Glutamatergic neuron (in vitro differentiated cells): ENCODE measurements around the gene RPUSD3. TPM values are rescaled to one million over a fixed set of nuclear protein-coding genes. Genes with fewer than 3 reads are reported as not detected.
A peak's percentile ranks its signal among the peaks of the same experiment; 100 is the strongest.

Experiments
- DNase-seq: peaks from one replicate; pipeline ENCODE4 v3.0.0; 2022
- H3K27ac Mint-ChIP-seq: one replicate; pipeline ENCODE4 v1.8.0; 2020; ENCODE audit warnings: mild to moderate bottlenecking, mixed read lengths, inconsistent platforms; ENCODE audit not compliant: unreplicated experiment
- H3K27me3 Mint-ChIP-seq: one replicate; pipeline ENCODE4 v1.8.0; 2020; ENCODE audit warnings: mild to moderate bottlenecking, moderate library complexity, mixed read lengths, inconsistent platforms; ENCODE audit not compliant: unreplicated experiment
- H3K36me3 Mint-ChIP-seq: one replicate; pipeline ENCODE4 v1.8.0; 2020; ENCODE audit warnings: mild to moderate bottlenecking, mixed read lengths, inconsistent platforms; ENCODE audit not compliant: unreplicated experiment
- H3K4me1 Mint-ChIP-seq: one replicate; pipeline ENCODE4 v1.8.0; 2020; ENCODE audit warnings: mild to moderate bottlenecking, low read depth, mixed read lengths, inconsistent platforms; ENCODE audit not compliant: unreplicated experiment
- H3K4me3 Mint-ChIP-seq: one replicate; pipeline ENCODE4 v1.8.0; 2020; ENCODE audit warnings: mild to moderate bottlenecking, mixed read lengths, inconsistent platforms; ENCODE audit not compliant: unreplicated experiment
- H3K9me3 Mint-ChIP-seq: one replicate; pipeline ENCODE4 v1.8.0; 2020; ENCODE audit warnings: mild to moderate bottlenecking, moderate library complexity, mixed read lengths, inconsistent platforms; ENCODE audit not compliant: unreplicated experiment
- total RNA-seq: library from RNA; stranded (reverse); fragmentation: NEBNext Ultra II Directional; extraction: Animal tissue kit (Norgen Biotek cat#: 25700); gene quantifications from one replicate; pipeline ENCODE4 v1.2.1, GENCODE V29; 2021; ENCODE audit not compliant: unreplicated experiment
- TF ChIP-seq, protein P1 (sequence below): fragments of 200-600 bp; sonication (generic); IDR thresholded peaks from one replicate; pipeline ENCODE4 v1.5.0; 2021; ENCODE audit not compliant: partially characterized antibody, unreplicated experiment

RPUSD3 gene
- total RNA-seq, 1 donor from 2014 or later, result 81.7 TPM

DNA sequence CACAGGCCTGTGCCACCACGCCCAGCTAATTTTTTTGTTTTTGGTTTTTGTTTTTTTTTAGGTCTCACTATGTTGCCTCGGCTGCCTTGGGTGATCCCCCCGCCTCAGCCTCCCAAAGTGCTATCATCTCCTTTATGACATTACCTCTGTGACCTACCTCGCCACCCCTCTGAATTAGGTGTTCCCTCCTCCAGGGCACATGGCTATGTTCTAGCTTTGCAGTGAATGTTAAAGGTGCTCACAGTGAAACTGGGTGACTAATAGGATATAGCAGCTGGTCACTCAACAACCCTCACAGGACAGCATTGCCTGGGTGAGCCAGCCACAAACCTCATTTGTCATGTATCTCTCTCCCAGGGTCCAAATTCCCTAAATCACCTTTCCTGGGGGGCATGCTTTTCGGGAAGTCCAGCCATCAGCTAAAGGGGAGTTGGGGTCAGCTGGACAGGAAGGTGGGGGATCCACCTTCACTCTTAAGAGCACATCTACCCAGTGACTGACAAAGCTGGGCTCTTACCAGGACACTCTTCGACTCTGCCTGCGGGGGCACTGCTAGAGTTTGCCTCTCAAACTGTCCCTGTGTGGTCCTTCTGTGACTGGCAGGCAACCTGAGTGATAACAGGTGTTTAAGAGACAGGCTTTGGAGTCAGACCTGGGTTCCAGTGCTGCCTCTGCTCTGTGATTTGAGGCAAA is 35.3 kb downstream of the RPUSD3 start:
- DNase-seq, result peak; percentile 65
- TF ChIP-seq, protein P1, sequence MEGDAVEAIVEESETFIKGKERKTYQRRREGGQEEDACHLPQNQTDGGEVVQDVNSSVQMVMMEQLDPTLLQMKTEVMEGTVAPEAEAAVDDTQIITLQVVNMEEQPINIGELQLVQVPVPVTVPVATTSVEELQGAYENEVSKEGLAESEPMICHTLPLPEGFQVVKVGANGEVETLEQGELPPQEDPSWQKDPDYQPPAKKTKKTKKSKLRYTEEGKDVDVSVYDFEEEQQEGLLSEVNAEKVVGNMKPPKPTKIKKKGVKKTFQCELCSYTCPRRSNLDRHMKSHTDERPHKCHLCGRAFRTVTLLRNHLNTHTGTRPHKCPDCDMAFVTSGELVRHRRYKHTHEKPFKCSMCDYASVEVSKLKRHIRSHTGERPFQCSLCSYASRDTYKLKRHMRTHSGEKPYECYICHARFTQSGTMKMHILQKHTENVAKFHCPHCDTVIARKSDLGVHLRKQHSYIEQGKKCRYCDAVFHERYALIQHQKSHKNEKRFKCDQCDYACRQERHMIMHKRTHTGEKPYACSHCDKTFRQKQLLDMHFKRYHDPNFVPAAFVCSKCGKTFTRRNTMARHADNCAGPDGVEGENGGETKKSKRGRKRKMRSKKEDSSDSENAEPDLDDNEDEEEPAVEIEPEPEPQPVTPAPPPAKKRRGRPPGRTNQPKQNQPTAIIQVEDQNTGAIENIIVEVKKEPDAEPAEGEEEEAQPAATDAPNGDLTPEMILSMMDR, result peak; percentile 28
- H3K4me3 Mint-ChIP-seq, result no peak overlapping the region
- peaks cover 8% of the 10 kb centered on the region for H3K9me3 Mint-ChIP-seq
- peaks cover 11% of the 10 kb centered on the region for H3K36me3 Mint-ChIP-seq
- H3K4me1 Mint-ChIP-seq, result peaks cover 32% of the 10 kb centered on the region
- peaks cover 11% of the 10 kb centered on the region for H3K27me3 Mint-ChIP-seq
- H3K27ac Mint-ChIP-seq, result peak overlapping the region; percentile 57

DNA sequence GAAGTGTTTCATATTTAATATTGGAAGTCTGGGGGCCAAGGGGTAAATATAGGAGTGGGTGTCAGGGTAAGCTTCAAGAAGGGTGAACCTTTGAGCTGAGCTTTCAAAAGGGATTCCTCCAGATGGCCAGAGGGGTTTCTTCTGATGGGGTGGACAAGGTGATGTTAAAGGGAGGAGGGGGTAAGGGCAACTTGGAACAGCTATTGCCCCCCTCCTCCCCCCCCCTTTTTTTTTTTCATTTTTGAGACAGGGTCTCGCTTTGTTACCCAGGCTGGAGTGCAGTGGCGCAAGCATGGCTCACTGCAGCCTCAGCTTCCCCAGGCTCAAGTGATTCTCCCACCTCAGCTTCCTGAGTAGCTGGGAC is 35.8 kb downstream of the RPUSD3 start:
- no peak for DNase-seq
- Mint-ChIP-seq H3K27ac (peak overlapping the region; percentile 31), H3K4me1 (peaks cover 32% of the 10 kb centered on the region), H3K36me3 (peaks cover 16% of the 10 kb centered on the region), H3K9me3 (peaks cover 11% of the 10 kb centered on the region), H3K27me3 (peaks cover 14% of the 10 kb centered on the region), H3K4me3 (no peak overlapping the region)
- TF ChIP-seq, protein P1, result no peak

DNA sequence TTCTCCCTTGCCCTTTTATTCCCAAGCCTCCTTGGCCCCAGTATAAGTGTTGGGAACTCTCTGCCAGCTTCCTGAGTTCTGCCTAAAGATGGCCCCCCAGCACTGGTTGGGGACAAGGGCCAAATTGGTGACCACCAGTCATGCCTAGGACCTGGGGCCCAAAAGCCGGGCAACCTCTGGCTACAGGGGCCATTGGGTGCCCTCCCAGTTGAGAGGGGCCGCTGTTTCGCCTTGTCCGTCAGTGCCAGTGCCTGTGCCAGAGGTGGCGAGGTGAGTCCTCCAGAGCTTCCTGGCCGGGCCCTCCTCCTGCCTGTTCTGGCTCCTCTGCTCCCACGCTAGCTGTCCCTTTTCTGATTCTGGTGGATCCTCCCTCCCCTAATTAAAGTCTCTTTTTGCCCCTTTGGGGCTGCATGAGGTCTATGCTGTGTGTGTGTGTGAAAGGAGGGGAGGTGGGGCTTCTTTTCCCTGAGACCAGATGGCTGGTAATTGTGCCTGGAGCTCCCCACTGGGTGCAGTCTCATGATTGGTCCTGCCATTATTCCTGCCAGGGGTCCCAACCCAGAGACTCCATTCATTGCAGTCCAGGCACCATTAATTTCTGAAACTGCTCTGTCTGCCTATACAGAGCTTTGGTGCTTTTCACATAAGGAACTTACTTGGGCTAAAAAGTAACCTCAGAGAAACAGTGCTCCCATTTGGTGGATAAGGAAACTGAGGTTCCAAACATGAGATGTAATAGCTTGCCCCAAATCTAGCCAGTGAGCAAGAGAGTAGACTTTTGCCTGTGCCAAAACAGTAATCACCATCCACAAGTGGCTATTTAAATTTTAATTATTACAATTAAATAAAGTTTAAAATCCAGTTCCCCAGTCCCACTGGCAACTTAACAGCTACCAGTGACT is 36.9 kb downstream of the RPUSD3 start:
- no peak for DNase-seq
- H3K27ac Mint-ChIP-seq, result peak overlapping the region; percentile 77
- peaks cover 11% of the 10 kb centered on the region for H3K9me3 Mint-ChIP-seq
- peaks cover 14% of the 10 kb centered on the region for H3K27me3 Mint-ChIP-seq
- no peak overlapping the region for H3K4me3 Mint-ChIP-seq
- TF ChIP-seq, protein P1, result no peak
- H3K36me3 Mint-ChIP-seq, result peaks cover 16% of the 10 kb centered on the region
- H3K4me1 Mint-ChIP-seq, result peaks cover 32% of the 10 kb centered on the region

DNA sequence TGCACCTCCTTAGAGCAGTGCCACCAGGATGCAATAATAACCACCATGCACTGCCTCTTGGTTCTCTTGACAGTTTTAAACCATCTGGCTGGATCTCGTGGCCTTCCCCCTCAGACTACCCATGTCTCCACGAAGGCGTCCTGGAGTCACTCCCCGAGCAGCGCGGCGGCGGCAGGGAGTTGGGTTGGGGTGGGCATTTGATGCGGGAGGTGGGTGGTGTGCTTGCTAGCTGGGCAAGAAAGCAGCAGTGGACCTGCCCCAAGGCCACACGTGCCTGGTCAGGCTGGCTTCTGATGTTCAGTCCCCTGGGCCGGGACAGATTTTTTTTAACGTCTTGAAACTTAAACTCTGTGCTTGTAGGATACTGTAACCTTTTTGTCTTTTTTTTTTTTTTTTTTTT is 37.7 kb downstream of the RPUSD3 start:
- H3K36me3 Mint-ChIP-seq, result peaks cover 9% of the 10 kb centered on the region
- DNase-seq, result no peak
- TF ChIP-seq, protein P1, result no peak
- peaks cover 11% of the 10 kb centered on the region for H3K27me3 Mint-ChIP-seq
- peak overlapping the region; percentile 17 for H3K27ac Mint-ChIP-seq
- peaks cover 7% of the 10 kb centered on the region for H3K9me3 Mint-ChIP-seq
- peaks cover 26% of the 10 kb centered on the region for H3K4me1 Mint-ChIP-seq
- no peak overlapping the region for H3K4me3 Mint-ChIP-seq

DNA sequence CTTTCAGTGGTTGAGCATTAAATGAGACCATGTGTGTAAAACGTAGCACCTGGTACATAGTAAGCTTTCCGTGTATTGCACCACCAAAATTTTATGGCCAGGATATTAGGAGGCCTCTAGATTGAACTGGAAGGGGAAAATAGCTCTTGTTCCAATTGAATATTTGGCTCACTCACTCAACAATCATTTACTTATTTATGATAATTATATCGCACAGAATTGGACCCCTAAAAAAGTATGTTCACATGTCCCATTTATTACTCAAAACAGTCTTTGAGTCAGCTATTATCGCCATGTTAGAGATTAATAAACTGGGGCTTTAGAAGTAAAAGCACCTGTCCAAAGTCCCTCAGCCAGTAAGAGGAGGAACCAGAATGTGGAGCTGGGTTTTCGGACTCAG is 38.8 kb downstream of the RPUSD3 start:
- TF ChIP-seq, protein P1, result no peak
- H3K27me3 Mint-ChIP-seq, result peaks cover 5% of the 10 kb centered on the region
- H3K27ac Mint-ChIP-seq, result no peak overlapping the region
- DNase-seq, result no peak
- peaks cover 20% of the 10 kb centered on the region for H3K4me1 Mint-ChIP-seq
- H3K9me3 Mint-ChIP-seq, result peaks cover 6% of the 10 kb centered on the region
- H3K4me3 Mint-ChIP-seq, result no peak overlapping the region
- peaks cover 5% of the 10 kb centered on the region for H3K36me3 Mint-ChIP-seq
